CD4-positive, alpha-beta T cell treated with Interleukin-15 for 1 hour (primary cell): ENCODE measurements around the gene ZDHHC8.
A peak's percentile ranks its signal among the peaks of the same experiment; 100 is the strongest.

ENCODE experiments used
- DNase-seq: peaks from one replicate; pipeline ENCODE4 v3.0.0-alpha.2; 2020

Gene ZDHHC8

DNA sequence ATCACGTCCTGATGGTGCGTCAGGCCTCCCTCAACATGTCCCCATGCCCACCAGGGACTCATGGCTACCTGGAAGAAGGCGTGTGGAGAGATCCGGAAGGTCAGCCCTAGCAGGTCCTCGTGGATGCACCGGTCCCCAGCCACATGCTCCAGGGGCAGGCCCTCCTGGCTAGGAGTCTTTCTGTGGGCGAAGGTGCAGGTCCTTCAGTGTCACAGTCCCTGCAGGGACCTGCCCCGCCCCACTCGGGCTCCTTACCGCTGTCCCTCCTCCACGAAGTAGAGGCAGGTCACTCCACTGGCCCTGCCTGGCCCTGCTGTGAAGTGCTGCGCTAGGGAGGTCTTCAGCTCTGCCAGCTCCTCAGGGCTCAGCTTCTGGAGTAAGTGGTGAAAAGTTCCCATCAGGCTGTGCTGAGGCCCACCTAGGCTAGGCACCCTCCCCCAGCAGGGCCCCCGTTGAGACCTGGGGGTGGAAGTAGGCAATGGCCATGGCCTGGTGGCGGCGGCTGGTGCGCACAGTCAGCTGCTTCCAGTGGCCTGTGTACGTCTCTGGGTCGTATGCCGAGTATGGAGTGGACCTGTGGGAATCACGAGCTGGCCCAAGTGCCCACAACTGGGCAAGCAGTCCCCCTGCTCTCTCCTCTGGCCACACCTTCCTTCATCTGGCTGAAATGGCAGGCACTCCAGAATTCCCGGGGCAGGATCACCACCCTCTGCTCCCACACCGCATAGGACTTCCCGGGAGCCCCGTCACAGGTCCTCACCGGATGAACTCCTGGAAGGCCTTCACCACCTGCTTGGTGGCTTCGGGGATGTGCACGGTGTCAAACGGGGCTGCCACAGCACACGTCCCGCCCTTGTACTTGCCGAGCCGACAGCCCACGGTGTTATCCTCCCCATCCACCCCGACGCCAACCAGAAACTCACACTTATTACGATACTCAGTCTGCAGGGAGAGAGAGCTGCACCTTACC is 16.8 kb upstream of the ZDHHC8 start:
- DNase-seq, result no peak

DNA sequence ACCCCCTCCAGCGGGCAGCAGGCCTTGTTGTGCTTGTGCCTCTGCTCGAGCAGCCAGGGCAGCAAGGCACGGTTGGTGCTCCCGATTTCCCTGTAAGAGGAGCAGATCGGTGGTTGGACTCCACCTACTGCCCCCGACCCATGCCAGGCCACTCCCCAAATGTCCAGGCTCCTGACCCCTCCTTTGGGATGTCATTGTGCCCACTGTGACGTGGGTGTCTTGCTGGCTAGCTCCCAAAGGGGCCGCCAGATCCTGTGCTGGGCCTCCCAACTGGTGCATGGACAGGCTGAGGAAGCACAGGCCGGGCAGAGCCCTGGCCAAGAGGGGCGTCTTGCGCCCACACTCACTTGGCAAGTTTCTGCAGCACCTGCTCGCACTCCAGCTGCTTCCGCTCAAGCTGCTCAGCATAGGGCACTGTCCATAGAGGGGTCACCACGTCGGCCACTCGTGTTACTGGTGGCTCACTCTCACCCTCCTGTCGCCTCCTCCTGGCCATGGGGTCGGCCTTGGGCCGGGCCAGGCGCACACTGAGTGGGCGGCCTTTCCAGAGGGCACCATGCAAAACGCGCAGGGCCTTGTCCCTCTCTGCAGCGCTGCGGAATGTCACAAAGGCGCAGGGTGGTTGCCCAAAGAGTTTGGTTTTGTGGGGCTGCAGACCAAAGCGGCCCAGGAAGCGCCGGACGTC is 15.8 kb upstream of the ZDHHC8 start, which contains the start of gene RANBP1:
Gene RANBP1, plus strand, starts transcription at position 414 of the 685 bp plus-strand sequence. Its CDS starts 81 bp downstream, at position 495.
- DNase-seq, result no peak

DNA sequence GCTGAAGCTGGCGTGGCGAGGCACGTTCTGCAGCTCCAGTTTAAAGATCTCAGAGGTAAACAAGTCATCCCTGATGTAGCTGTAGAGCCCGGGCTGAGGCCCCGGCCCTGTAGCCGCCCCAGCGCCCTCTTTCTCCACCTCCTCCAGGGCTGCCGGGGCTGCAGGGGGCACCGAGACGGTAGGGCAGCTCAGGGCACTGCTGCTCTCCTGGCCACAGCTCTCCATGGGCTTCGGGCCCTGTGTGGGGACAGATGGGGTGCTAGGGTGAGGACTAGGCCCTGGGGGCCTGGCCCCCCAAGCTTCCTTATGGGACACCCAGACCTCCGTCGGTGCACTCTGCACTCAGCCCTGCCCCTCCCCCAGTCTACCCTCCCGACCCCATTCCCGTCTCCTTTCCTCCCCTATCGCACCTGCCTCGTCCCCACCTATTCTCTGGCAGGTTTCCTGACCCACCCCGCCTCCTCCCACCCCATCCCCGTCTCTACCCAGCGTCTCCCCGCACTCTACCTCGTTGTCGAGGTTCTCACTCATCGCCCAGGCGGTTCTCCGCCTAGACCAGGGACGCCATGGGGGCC is 15.1 kb upstream of the ZDHHC8 start:
- no peak for DNase-seq

DNA sequence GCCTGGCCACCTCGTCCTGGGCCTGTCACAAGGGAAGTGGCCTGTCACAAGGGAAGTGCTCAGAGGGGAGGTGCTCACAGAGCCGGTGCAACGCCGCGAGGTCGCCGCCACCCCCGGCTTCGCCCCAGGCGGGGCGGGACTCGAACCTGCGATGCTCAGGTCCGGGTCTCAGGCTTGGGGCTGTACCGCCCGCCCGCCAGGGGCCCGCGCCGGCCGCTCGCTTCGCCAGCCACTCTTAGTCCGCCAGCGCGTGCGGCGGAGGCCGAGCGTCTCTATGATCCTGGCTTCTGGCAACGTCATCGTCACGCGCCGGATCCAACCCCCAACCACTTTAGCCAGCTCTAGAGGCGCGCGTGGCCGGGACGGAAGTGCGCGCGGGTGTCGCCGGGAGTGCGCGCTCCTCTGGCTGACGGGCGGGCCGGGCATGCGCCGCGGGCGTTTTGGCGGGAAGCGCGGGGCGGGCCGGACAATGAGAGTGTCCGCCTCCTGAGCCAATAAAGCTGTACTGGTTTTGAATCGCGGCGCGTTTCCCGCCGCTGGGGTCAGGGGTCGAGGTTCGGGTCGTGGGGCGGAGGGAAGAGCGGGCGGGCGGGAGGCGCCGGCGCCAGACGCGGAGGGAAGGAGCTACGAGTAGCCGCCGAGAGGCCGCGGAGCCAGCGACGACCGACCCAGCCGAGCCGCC is 14.5 kb upstream of the ZDHHC8 start, which contains the start of gene TRMT2A:
Gene TRMT2A, minus strand, starts transcription at position 276 of the 682 bp plus-strand sequence. CDS start 320 bp downstream, outside the sequence.
- peak; percentile 97 for DNase-seq

GRCh38 chr22:20117633-20118299 is 13.8 kb upstream of the ZDHHC8 start:
- peak; percentile 54 for DNase-seq

DNA sequence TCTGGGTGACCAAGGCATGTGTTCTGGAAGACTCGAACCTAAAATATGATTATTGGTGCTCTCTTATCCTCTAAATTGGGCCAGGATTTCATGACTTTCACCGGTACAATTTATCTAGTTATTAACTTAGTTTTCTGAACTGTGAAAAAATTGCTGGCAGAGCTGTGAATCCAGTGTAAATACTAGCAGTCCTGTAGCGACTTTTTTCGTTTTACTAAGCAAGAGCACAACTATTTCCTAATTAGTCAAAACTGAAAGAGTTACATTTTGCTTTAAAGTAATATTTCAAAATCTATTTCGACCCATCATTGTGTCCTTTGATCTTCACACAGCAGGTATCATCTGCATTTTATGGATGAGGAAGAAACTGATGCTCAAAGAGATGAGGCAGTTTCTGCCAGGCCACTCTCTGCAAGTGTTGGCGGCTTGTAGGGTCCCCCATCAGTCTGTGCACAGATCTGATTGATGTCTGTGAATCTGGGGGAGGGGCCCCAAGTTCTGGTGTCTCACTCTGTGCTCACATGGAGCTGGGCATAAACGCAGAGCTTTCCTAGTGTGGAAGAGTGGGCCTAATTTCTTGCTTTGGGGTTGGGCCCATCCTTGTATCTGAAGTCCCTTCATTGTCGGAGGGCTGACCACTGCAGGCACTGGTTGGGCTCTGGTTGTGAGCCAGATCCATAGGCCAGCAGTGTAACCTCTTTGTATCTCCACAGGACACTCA is 13.1 kb upstream of the ZDHHC8 start:
- DNase-seq, result no peak

- no peak for DNase-seq
Measured at GRCh38 chr22:20121856-20122415, 9.7 kb upstream of the ZDHHC8 start.

- no peak for DNase-seq
Measured at GRCh38 chr22:20123366-20124082, 8.1 kb upstream of the ZDHHC8 start.

DNA sequence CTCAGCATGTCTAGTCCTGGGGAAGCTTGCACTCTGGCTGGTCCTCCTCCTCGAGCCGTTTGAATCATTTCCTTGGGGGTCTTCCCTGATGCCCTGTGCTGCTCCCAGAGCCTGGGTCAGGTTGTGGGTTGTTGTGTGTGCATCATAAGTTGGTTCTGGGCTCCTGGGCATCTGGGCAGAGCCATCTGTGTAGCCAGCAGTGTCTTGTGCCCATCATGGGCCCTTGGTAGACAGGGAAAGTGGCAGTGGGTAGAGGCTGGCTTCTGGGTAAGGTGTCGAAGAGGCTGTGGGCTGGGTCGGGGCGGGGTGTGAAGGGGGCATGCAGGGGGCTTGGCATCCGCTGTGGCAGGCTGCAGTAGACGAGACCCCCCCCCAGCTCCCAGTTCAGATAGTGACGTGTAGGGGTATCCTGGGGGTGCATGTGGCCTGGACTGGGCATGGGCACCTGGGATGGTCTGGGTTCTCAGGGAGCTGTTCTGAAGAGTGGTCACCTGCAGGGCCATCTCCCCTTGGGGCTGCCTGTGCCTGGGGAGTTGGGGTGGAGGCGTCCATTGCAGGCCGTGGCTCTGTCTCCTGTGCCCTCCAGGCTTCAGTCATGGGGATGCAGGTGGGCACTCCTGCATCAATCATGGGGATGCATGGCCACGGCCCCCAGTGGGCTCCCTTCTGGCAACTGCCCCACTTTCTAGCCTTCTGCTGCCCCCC is 7.4 kb upstream of the ZDHHC8 start:
- no peak for DNase-seq

GRCh38 chr22:20125201-20126174 is 6.1 kb upstream of the ZDHHC8 start:
- no peak for DNase-seq

DNA sequence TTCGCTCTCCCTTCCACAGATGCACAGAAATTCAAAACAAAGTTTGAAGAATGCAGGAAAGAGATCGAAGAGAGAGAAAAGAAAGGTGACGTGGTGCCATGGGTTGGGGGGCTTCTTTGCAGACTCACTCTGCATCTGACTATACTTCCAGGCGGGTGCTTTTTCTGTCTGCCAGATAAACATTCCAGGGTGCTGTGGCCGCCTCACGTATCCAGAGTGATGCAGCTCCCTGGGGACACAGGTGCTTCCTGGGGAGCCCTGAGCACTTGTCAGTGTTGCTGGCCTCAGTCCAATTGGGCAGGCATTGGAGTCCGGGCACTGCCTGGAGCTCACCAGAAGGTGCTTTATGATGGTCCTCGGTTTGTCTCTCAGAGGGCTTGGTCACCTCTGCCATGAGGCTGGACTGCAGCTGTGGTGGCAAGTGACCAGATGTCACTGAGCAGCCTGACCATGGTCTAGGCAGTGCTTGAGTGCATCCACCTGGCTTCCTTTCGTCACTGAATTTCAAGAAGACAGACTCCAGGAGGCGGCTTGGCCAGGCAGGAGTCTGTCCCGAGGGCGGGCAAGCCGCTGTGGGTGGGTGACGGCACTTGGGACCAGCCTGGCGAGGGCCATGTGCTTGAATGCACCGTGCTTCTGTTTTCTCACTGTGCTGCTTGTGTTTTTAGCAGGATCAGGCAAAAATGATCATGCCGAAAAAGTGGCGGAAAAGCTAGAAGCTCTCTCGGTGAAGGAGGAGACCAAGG is 5.1 kb upstream of the ZDHHC8 start:
- no peak for DNase-seq

DNA sequence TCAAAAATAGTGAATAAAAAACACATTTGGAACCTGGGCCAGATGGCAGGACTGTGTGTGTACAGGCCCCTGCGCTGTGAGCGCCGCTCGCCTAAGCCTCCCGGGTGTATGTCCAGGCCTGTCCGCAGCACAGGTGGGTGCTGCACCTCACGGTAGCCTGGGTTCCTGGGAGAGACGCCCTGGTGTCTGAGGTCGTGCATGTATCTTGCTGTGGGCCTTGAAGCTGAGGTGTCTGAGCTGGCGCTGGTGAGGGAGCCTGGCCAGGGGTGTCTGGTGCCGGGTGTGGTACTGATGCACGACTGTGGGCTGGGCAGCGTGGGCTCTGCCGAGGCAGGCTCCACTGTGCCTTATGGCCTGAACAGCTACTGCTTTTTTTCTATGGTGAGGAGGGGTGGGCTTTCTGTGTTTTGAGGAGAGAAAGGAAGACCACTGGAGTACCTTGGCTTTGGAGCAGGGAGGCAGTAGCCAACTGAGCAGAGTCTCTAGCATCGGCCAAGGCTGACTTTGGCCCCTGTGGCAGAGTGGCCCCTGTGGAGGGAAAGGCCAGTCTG is 4.2 kb upstream of the ZDHHC8 start:
- DNase-seq, result no peak

GRCh38 chr22:20127869-20128618 is 3.6 kb upstream of the ZDHHC8 start:
- DNase-seq, result no peak

- DNase-seq, result no peak
Measured at GRCh38 chr22:20128619-20128901, 3.0 kb upstream of the ZDHHC8 start.

- peak; percentile 44 for DNase-seq
Measured at GRCh38 chr22:20128902-20129746, 2.5 kb upstream of the ZDHHC8 start.

DNA sequence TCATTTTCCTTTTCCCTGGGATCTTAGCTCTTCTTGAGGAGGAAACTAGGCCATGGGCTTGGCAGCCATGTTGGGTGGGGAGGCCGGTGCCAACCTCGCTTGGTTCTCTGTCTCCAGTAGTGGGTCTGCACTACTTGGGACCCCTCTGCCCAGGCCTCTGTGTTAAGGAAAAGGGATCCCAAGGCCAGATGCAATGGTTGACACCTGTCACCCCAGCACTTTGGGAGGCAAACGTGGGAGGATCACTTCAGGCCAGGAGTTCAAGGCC is 1.9 kb upstream of the ZDHHC8 start:
- no peak for DNase-seq
